IMR-90 (cell line): ENCODE measurements around the gene MFAP4. TPM values are rescaled to one million over a fixed set of nuclear protein-coding genes. Genes with fewer than 3 reads are reported as not detected.
A peak's percentile ranks its signal among the peaks of the same experiment; 100 is the strongest.

ENCODE experiments used
- ATAC-seq: fragments of 200-7000 bp; cut with Tn5 transposase; 2 replicates; pipeline ENCODE4 v1.9.1; 2020; ENCODE audit warnings: low read depth, mild to moderate bottlenecking, moderate library complexity
- BruUV-seq: library from RNA; stranded (reverse); fragments of 400-500 nt; replicated peaks from 2 replicates; lab custom pipeline; 2021; lab: Mats Ljungman, UMichigan
- CTCF ChIA-PET: fragments of 300-600 bp; formaldehyde crosslinking; extraction: SDS; loops from one replicate; lab custom pipeline; 2021; ENCODE audit warnings: antibody characterized with exemption; lab: Yijun Ruan, JAX
- POLR2A ChIA-PET: fragments of 300-600 bp; sonication (Branson Sonifier 250); formaldehyde crosslinking; loops from one replicate; lab custom pipeline; 2022; ENCODE audit warnings: antibody characterized with exemption; ENCODE audit not compliant: unreplicated experiment; lab: Charles Lee
- DNase-seq: peaks from one replicate; pipeline ENCODE4 v3.0.0; 2013
- H2AFZ ChIP-seq: replicated peaks from 2 replicates; pipeline ENCODE3; 2013; ENCODE audit warnings: low read length, mild to moderate bottlenecking; ENCODE audit not compliant: poor library complexity
- H2AK5ac ChIP-seq: 2 replicates; pipeline ENCODE4 v1.6.1; 2013; ENCODE audit warnings: low read depth, low read length, inconsistent platforms
- H2AK9ac ChIP-seq: replicated peaks from 2 replicates; pipeline ENCODE3; 2013; ENCODE audit warnings: mild to moderate bottlenecking, low read depth, low read length, moderate library complexity; ENCODE audit not compliant: poor library complexity
- H2BK120ac ChIP-seq: 2 replicates; pipeline ENCODE4 v1.6.1; 2013; ENCODE audit warnings: low read depth, low read length, inconsistent platforms
- H2BK15ac ChIP-seq: 3 replicates; pipeline ENCODE4 v1.6.1; 2013; ENCODE audit warnings: low read depth, low read length, inconsistent platforms
- H2BK20ac ChIP-seq: 2 replicates; pipeline ENCODE4 v1.6.1; 2013; ENCODE audit warnings: low read depth, mild to moderate bottlenecking, inconsistent platforms, low read length, moderate library complexity
- H2BK5ac ChIP-seq: 2 replicates; pipeline ENCODE4 v1.6.1; 2013; ENCODE audit warnings: mild to moderate bottlenecking, low read depth, low read length, inconsistent platforms; ENCODE audit not compliant: poor library complexity, severe bottlenecking
- H3K14ac ChIP-seq: replicated peaks from 2 replicates; pipeline ENCODE4 v1.6.1; 2013; ENCODE audit warnings: low read depth, low read length, inconsistent platforms
- H3K18ac ChIP-seq: 2 replicates; pipeline ENCODE4 v1.6.1; 2013; ENCODE audit warnings: low read depth, low read length, control low read depth
- H3K23ac ChIP-seq: 2 replicates; pipeline ENCODE4 v1.6.1; 2013; ENCODE audit warnings: low read depth, low read length, inconsistent platforms
- H3K27ac ChIP-seq: 2 replicates; pipeline ENCODE4 v1.5.1; 2013; ENCODE audit warnings: mild to moderate bottlenecking, control low read depth, low read length; ENCODE audit not compliant: insufficient read depth
- H3K27me3 ChIP-seq: 2 replicates; pipeline ENCODE4 v1.6.1; 2013; ENCODE audit warnings: low read length; ENCODE audit not compliant: control insufficient read depth, insufficient read depth
- H3K36me3 ChIP-seq: 2 replicates; pipeline ENCODE4 v1.6.1; 2013; ENCODE audit warnings: low read length, mixed read lengths; ENCODE audit not compliant: control insufficient read depth, insufficient read depth
- H3K4ac ChIP-seq: 2 replicates; pipeline ENCODE4 v1.6.1; 2013; ENCODE audit warnings: low read depth, low read length, inconsistent platforms
- H3K4me1 ChIP-seq: 2 replicates; pipeline ENCODE4 v1.6.1; 2013; ENCODE audit warnings: low read length, mixed read lengths; ENCODE audit not compliant: control insufficient read depth, insufficient read depth
- H3K4me2 ChIP-seq: 2 replicates; pipeline ENCODE4 v1.6.1; 2013; ENCODE audit warnings: low read depth, mild to moderate bottlenecking, control low read depth, low read length, moderate library complexity
- H3K4me3 ChIP-seq: 2 replicates; pipeline ENCODE4 v1.5.1; 2013; ENCODE audit warnings: low read depth, mild to moderate bottlenecking, control low read depth, low read length, moderate library complexity; ENCODE audit not compliant: insufficient read depth
- H3K56ac ChIP-seq: 2 replicates; pipeline ENCODE4 v1.6.1; 2013; ENCODE audit warnings: low read length, inconsistent platforms; ENCODE audit not compliant: insufficient read depth; ENCODE audit errors: extremely low read depth
- H3K79me1 ChIP-seq, 2 experiments: 2 replicates each; pipeline ENCODE4 v1.6.1; 2013; ENCODE audit warnings: low read length in 2 of 2, inconsistent platforms in 1 of 2, low read depth in 1 of 2
- H3K9ac ChIP-seq: 2 replicates; pipeline ENCODE4 v1.6.1; 2013; ENCODE audit warnings: low read depth, low read length, control low read depth
- H3K9me1 ChIP-seq: 2 replicates; pipeline ENCODE4 v1.6.1; 2013; ENCODE audit warnings: low read length, inconsistent platforms; ENCODE audit not compliant: insufficient read depth
- H3K9me3 ChIP-seq: 2 replicates; pipeline ENCODE4 v1.6.1; 2013; ENCODE audit warnings: low read length; ENCODE audit not compliant: control insufficient read depth, insufficient read depth
- H4K20me1 ChIP-seq: 2 replicates; pipeline ENCODE4 v1.6.1; 2013; ENCODE audit warnings: low read length, inconsistent platforms; ENCODE audit not compliant: insufficient read depth
- H4K5ac ChIP-seq: 2 replicates; pipeline ENCODE4 v1.6.1; 2013; ENCODE audit warnings: mild to moderate bottlenecking, low read depth, low read length, control low read depth
- H4K8ac ChIP-seq, 2 experiments: 2 replicates each; pipeline ENCODE4 v1.6.1; 2013; ENCODE audit warnings: low read depth in 2 of 2, low read length in 2 of 2, control low read depth in 1 of 2, inconsistent platforms in 1 of 2
- H4K91ac ChIP-seq: 2 replicates; pipeline ENCODE4 v1.6.1; 2013; ENCODE audit warnings: low read depth, low read length, inconsistent platforms; ENCODE audit not compliant: insufficient read depth
- BHLHE40 ChIP-seq: fragments of 150-350 bp; IDR thresholded peaks from 2 replicates; pipeline ENCODE4 v1.6.1; 2016; ENCODE audit warnings: mild to moderate bottlenecking, low read depth, low read length
- FOS ChIP-seq: fragments of 150-350 bp; IDR thresholded peaks from 2 replicates; pipeline ENCODE4 v1.6.1; 2016; ENCODE audit warnings: low read depth, low read length
- MAFK ChIP-seq: IDR thresholded peaks from 2 replicates; pipeline ENCODE4 v1.6.1; 2012; ENCODE audit warnings: low read depth, low read length, improper control_type of control experiment
- MXI1 ChIP-seq: IDR thresholded peaks from 2 replicates; pipeline ENCODE4 v1.6.1; 2012; ENCODE audit warnings: low read depth, mild to moderate bottlenecking, low read length, moderate library complexity, borderline replicate concordance
- NFE2L2 ChIP-seq: fragments of 150-350 bp; IDR thresholded peaks from 2 replicates; pipeline ENCODE4 v1.6.1; 2016; ENCODE audit warnings: low read depth, mild to moderate bottlenecking, low read length
- RCOR1 ChIP-seq: IDR thresholded peaks from 2 replicates; pipeline ENCODE4 v1.6.1; 2012; ENCODE audit warnings: mild to moderate bottlenecking, low read length, improper control_type of control experiment; ENCODE audit not compliant: insufficient replicate concordance
- RFX5 ChIP-seq: IDR thresholded peaks from 2 replicates; pipeline ENCODE4 v1.8.0; 2012; ENCODE audit warnings: low read depth, mild to moderate bottlenecking, low read length, moderate library complexity
- WGBS, 2 experiments: methylation state at CpG; one replicate each; pipeline versions ENCODE4 v1.1.5 to v1.1.7; 2013; ENCODE audit warnings: missing lambda C conversion rate in 2 of 2; ENCODE audit not compliant: insufficient read length in 1 of 2; ENCODE audit errors: extremely low coverage in 2 of 2; 5-methylcytosine and 5-hydroxymethylcytosine counted together
- dilution Hi-C: fragments of 300-500 bp; cut with HindIII; formaldehyde crosslinking; loops from one replicate; pipeline ENCODE4 v1.14.3; 2018; ENCODE audit warnings: low sequenced_read_pairs; ENCODE audit not compliant: unreplicated experiment
- in situ Hi-C: fragments of 300-500 bp; cut with MboI; formaldehyde crosslinking; loops from 3 replicates; pipeline ENCODE4 v1.14.3; 2019; ENCODE audit warnings: low sequenced_read_pairs, inconsistent platforms, mixed read lengths
- intact Hi-C: fragments of 100-400 bp; cut with micrococcal nuclease; formaldehyde crosslinking; loops from 2 replicates; pipeline ENCODE4 v1.10.0; 2022
- polyA plus RNA-seq, 3 experiments: library from polyadenylated mRNA; depleted of rRNA; stranded (reverse); fragments of >200 nt; gene quantifications; 2 replicates each; pipeline ENCODE4 v1.2.3, GENCODE V29; 2012; ENCODE audit warnings: low replicate concordance in 1 of 3
- total RNA-seq: library from RNA; depleted of rRNA; stranded (reverse); fragments of >200 nt; gene quantifications from 2 replicates; pipeline ENCODE4 v1.2.3, GENCODE V29; 2012

MFAP4 gene
- total and polyA plus RNA-seq, 2 of the 4 experiments (the other 2 are of a cell fraction): 7.0 to 71.6 TPM

DNA sequence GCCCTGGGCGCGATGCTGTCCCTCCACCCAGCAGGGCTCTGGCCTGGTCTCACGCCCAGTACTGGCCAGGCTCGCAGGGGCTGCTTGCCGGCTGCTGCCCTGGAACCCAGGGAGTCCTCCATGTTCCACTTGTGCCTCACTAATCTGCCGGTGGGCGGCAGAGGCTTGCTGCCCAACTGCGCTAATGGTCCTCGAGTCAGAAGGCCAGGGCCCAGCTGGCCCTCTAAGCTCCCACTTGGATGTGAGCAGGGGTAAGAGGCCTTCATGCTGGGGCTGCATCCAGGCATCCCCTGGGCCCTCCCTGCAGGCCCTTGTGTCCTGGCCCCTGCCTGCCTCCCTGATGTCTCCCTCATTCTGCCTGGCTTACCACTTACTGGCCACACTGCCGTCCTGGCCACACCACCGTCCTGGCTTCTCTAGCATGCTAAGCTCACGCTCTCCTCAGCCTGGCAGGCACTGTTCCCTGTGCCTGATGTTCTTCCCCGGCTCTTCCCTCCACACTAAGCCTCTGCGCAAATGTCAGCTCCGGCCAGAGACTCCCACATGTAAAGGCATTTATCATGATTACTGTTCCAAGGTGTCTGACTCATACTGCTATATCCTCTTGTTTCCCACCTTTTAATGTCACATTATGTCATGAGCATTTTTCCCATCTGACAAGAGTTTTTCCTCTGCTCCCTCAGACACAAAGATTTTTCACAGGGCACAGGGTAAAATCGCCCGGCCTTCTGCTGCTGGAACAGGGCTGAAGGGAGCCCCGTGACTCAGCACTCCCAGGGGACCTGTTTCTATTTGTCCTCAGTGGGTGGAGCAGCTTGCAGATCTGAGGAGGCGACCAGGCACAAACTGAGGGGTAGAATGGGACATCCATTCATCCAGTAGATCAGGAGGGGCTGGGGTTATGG lies 40.4 kb downstream of the MFAP4 start:
- Histone ChIP-seq H3K9ac (peak overlapping the region; percentile 5), H4K5ac (peak overlapping the region; percentile 8), H2AK9ac (peak overlapping the region; percentile 70), H2BK120ac (peak overlapping the region; percentile 80), H3K4me3 (no peak overlapping the region), H3K36me3 (no peaks in the 10 kb centered on the region), H4K20me1 (peaks cover 8% of the 10 kb centered on the region), H2AK5ac (peak overlapping the region; percentile 97), H3K4ac (peak overlapping the region; percentile 87), H2BK15ac (peak overlapping the region; percentile 17; the same call in 1 of the 3 replicates), H3K4me2 (no peak overlapping the region), H4K8ac (peak overlapping the region; percentile 2 to 65; a peak in 3 of 4 replicates), H3K56ac (no peak overlapping the region), H3K23ac (peak overlapping the region; percentile 79), H2BK20ac (peak overlapping the region; percentile 11; the same call in 1 of the 2 replicates), H3K9me1 (peaks cover 22% of the 10 kb centered on the region), H3K14ac (peak overlapping the region; percentile 77), H3K18ac (peak overlapping the region; percentile 6; the same call in 1 of the 2 replicates), H2BK5ac (peak overlapping the region; percentile 59), H2AFZ (peak overlapping the region; percentile 77), H3K4me1 (peaks cover 24% of the 10 kb centered on the region), H3K27me3 (no peaks in the 10 kb centered on the region), H3K79me1 (peaks cover 0 to 4% of the 10 kb centered on the region in 2 experiments; a peak in 1 of 4 replicates), H3K27ac (peak overlapping the region; percentile 44), H3K9me3 (no peaks in the 10 kb centered on the region), H4K91ac (peak overlapping the region; percentile 86)
- CTCF ChIA-PET: interaction anchor here (0.6 to 0.8 kb wide), 3 partner anchors 10 to 290 kb away, joined by 3 to 4 read pairs (median 3); no protein-coding TSS in a partner anchor
- intact Hi-C loops (no loop called here), in situ Hi-C loops (no loop called here), dilution Hi-C loops (no loop called here)
- POLR2A ChIA-PET: no interaction called here
- 43% methylated on average over 7 of the region's 19 CpGs; no CpG with 5 or more reads in 1 of the 2 experiments for WGBS, 2 experiments
- peak; percentile 91 for DNase-seq
- TF ChIP-seq NFE2L2: peak; percentile 79
- TF ChIP-seq MXI1: peak; percentile 21; the same call in 1 of the 2 replicates
- peak; percentile 14 for TF ChIP-seq RCOR1
- peak; percentile 35; the same call in 1 of the 2 replicates for TF ChIP-seq MAFK
- 0 out of 2 replicates have a peak, but pooled peaks have one; percentile 29 for TF ChIP-seq FOS
- no peak for TF ChIP-seq RFX5
- no peak for TF ChIP-seq BHLHE40
- peak; percentile 83 for ATAC-seq
- no TSS peak for BruUV-seq
